ENCODE measurements around the gene UBASH3A.
A peak's percentile ranks its signal among the peaks of the same experiment; 100 is the strongest.

Gene UBASH3A

DNA sequence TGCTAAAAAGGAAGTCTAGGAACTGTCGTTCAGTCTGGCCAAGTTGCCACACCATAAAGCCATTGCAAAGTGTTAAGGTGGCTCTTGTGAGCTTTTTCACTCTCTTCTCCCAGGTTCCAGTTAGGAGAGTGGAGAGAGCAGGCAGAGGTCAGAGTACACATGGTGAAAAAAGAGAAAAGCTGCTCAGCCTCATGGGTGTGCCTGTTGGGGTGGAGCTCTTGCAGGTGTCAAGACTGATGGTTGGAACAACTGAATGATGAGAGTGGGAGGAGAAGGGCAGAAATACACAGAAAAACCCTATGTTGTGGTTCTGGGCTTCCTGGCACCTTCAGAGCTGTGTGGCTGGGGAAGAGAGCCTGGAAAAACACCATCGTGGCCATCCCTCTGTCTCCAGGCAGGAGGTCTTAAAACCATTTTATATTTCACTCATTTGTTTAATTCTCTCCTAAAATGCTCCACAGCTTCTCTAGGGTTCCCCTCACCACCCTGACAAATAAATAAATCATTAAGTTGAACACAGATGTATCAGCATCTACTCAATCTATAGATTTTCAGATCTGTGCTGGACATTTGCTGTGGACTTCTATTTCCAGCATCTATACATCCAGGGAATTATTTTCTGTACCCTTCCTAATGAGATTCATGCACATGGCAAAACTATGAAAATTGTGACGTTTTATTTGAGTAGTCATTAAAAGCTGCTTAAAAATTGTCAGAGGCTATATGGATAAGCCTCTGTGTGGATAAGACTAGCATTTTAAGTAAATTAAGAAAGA is 17.5 kb downstream of the UBASH3A start:
- peak overlapping the region; percentile 94 for H3K27ac Mint-ChIP-seq
- peaks cover 82% of the 10 kb centered on the region for H3K4me1 Mint-ChIP-seq (ENCODE audit: low read depth)
- H3K4me3 Mint-ChIP-seq, result peak overlapping the region; percentile 69
- peaks cover 16% of the 10 kb centered on the region for H3K9me3 Mint-ChIP-seq
- H3K27me3 Mint-ChIP-seq, result no peaks in the 10 kb centered on the region
- H3K36me3 Mint-ChIP-seq (ENCODE audit: low read depth), result peaks cover 89% of the 10 kb centered on the region

DNA sequence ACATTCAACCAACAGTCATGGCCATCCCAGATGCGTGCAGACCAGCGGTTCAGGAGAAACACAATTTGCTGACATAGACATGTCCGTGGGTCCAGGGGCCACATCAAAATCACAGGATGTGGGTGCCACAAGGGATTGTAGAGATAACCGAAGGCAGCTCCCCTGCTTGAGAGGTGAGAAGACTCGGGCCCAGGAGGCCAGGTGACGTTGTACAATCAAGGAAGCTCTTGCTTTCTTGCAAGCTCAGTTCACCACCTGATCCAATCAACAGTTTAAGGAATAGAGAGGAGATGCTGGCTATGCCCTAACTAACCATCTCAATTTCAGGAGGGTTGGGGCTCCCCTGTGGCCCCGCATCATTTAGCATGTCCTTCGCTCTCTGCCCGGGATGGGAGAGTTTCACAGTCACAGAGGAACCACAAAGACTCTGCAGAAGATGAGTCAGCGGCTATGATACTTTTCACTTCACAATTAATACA is 19.5 kb downstream of the UBASH3A start:
- peaks cover 93% of the 10 kb centered on the region for H3K4me1 Mint-ChIP-seq (ENCODE audit: low read depth)
- H3K27ac Mint-ChIP-seq, result peak overlapping the region; percentile 87
- H3K36me3 Mint-ChIP-seq (ENCODE audit: low read depth), result peaks cover 90% of the 10 kb centered on the region
- no peaks in the 10 kb centered on the region for H3K27me3 Mint-ChIP-seq
- peaks cover 12% of the 10 kb centered on the region for H3K9me3 Mint-ChIP-seq
- peak overlapping the region; percentile 73 for H3K4me3 Mint-ChIP-seq

- H3K36me3 Mint-ChIP-seq (ENCODE audit: low read depth), result peaks cover 89% of the 10 kb centered on the region
- no peaks in the 10 kb centered on the region for H3K27me3 Mint-ChIP-seq
- peak overlapping the region; percentile 73 for H3K4me3 Mint-ChIP-seq
- H3K9me3 Mint-ChIP-seq, result peaks cover 10% of the 10 kb centered on the region
- peaks cover 89% of the 10 kb centered on the region for H3K4me1 Mint-ChIP-seq (ENCODE audit: low read depth)
- H3K27ac Mint-ChIP-seq, result peak overlapping the region; percentile 87
These were observed 20.0 kb downstream of the UBASH3A start for GRCh38 chr21:42423685-42424084.

DNA sequence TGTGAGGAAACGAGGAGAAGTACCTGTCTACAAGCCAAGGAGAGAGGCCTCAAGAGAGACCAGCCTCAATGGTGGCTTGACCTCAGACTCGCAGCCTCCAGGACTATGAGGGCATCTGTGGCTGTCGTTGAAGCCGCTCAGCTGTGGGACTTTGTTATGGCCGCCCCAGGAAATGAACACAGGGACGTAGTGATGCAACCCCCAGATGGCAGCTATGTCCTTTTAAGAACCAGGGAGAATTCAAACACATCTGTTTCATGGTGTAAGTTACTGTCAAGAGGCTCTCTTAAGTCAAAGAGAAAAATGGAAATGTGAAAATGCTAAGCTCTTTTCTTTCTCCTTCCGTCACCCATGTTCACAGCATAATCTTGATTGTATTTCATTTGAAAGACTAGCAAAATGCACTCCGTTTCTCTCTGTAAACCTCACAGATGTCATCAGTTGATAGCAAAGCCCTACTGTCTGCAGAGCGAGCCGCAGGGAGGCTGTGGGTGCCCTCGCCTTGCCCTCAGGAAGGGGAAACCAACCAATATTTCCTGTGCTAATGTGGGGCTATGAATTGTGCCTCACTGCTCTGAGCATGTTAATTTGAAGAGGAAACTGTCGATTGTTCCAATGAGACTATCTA is 21.3 kb downstream of the UBASH3A start:
- H3K4me3 Mint-ChIP-seq, result peak overlapping the region; percentile 73
- peak overlapping the region; percentile 87 for H3K27ac Mint-ChIP-seq
- no peaks in the 10 kb centered on the region for H3K27me3 Mint-ChIP-seq
- peaks cover 82% of the 10 kb centered on the region for H3K36me3 Mint-ChIP-seq (ENCODE audit: low read depth)
- H3K9me3 Mint-ChIP-seq, result no peaks in the 10 kb centered on the region
- peaks cover 75% of the 10 kb centered on the region for H3K4me1 Mint-ChIP-seq (ENCODE audit: low read depth)

DNA sequence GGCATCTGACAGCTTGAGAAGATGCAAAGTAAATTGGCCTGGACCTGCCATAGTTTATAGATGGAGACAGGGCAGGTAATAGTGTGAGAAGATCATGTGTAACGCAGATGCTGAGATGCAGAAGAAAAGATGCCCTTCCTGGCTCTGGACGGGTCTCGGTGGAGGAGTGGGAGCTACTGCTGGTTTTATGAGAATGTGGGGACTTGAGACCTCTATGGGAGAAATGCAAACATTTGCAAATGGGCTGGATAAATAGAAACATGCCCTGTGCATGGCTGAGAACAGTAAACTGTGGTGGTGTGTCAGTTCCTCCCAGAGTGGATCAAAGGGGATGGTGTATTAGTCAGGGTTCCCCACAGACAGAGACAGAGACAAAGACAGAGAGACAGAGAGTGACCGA is 21.9 kb downstream of the UBASH3A start:
- Mint-ChIP-seq H3K4me3 (peak overlapping the region; percentile 73), H3K36me3 (ENCODE audit: low read depth) (peaks cover 76% of the 10 kb centered on the region), H3K27ac (peak overlapping the region; percentile 87), H3K27me3 (no peaks in the 10 kb centered on the region), H3K4me1 (ENCODE audit: low read depth) (peaks cover 70% of the 10 kb centered on the region), H3K9me3 (no peaks in the 10 kb centered on the region)

DNA sequence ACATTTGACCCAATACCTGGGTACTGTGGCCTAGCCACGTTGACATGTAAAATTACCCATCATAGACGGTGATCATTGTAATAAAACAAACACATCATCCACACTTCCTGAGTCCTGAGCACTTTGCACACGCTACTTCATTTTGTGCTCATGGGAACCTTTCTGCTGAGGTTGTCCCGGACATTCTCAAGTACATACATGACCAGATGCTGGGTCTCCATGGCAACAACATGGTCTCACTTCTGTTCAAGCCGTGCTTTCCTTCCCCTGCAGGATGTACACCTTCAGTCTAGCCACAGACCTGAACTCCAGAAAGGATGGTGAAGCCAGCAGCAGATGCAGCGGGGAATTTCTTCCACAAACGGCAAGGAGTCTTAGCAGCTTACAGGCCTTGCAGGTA is 22.7 kb downstream of the UBASH3A start:
- Mint-ChIP-seq H3K27ac (peak overlapping the region; percentile 87), H3K4me3 (peak overlapping the region; percentile 73), H3K9me3 (no peaks in the 10 kb centered on the region), H3K36me3 (ENCODE audit: low read depth) (peaks cover 74% of the 10 kb centered on the region), H3K27me3 (no peaks in the 10 kb centered on the region), H3K4me1 (ENCODE audit: low read depth) (peaks cover 64% of the 10 kb centered on the region)

DNA sequence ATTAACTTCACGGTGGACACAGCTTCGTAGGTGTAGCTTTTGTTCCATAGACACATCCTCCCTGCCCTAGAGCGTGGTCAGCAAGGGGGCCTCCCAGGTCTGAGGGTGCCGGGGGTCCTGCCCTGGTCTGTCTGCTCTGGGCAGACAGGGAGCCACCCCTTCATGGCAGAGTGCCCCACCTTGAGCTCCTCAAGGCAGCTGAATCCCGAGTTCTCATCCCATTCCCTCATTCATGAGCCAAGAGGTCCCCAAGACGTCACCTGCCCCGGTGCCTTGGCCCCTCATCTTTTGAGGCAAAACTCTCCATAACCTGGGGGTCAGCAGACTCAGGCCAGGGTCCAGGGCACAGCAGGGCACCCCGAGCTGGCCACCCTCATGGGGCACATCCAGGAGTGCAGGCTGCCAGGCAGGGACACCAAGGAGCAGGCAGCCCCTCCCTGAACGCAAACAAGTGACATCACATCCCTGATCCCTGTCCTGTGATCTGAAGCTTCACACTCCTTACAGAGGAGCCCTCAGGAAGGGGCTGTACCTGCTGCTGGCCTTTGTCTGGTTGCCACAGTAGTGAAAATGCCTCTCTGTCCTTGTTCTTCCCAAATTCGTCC is 23.3 kb downstream of the UBASH3A start:
- no peak overlapping the region for H3K4me3 Mint-ChIP-seq
- H3K4me1 Mint-ChIP-seq (ENCODE audit: low read depth), result peaks cover 59% of the 10 kb centered on the region
- H3K27ac Mint-ChIP-seq, result peak overlapping the region; percentile 61
- H3K27me3 Mint-ChIP-seq, result no peaks in the 10 kb centered on the region
- H3K9me3 Mint-ChIP-seq, result no peaks in the 10 kb centered on the region
- peaks cover 74% of the 10 kb centered on the region for H3K36me3 Mint-ChIP-seq (ENCODE audit: low read depth)

DNA sequence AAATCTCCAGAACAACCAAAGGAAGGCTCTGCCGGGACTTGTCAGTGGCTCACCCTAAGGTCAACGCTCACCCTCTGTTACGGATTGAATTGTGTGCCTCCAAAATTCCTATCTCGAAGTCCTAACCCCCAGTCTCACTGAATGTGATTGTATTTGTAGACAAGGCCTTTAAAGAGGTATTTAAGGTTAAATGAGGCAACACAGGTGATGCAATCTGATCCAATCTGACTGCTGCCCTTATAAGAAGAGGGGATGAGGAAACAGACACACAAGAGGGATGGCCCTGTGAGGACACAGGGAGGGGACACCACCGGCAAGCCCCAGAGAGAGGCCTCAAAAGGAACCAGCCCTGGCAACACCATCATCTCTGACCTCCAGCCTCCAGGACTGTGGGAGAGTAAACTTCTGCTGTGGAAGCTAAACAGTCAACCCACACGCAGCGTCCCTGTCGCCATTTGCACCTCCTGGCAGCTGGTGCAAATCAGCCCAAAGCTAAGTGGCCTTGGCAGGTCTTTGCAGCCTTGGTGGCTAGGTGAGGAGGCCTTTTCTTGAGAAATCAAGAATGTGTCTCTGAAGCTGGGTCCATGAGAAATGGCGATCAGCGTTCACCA is 24.2 kb downstream of the UBASH3A start:
- H3K27me3 Mint-ChIP-seq, result no peaks in the 10 kb centered on the region
- peaks cover 8% of the 10 kb centered on the region for H3K9me3 Mint-ChIP-seq
- peaks cover 58% of the 10 kb centered on the region for H3K4me1 Mint-ChIP-seq (ENCODE audit: low read depth)
- peaks cover 76% of the 10 kb centered on the region for H3K36me3 Mint-ChIP-seq (ENCODE audit: low read depth)
- H3K27ac Mint-ChIP-seq, result no peak overlapping the region
- H3K4me3 Mint-ChIP-seq, result no peak overlapping the region

DNA sequence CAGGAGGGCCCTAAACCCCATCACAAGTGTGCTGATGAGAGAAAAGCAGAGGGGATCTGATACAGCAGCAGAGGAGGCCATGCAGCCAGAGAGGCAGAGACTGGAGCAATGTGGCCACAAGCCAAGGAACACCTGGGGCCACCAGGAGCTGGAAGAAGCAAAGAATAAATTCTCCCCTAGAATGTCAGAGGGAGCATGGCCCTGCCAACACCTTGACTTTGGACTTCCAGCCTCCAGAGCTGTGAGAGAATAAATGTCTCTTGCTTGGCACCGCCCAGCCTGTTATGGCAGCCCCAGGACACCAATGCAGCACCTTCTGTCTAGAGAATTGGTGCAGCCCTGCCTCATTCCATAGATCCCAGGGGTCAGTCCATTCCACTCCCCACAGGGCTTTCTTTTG is 25.3 kb downstream of the UBASH3A start:
- Mint-ChIP-seq H3K4me3 (no peak overlapping the region), H3K36me3 (ENCODE audit: low read depth) (peaks cover 75% of the 10 kb centered on the region), H3K27me3 (no peaks in the 10 kb centered on the region), H3K9me3 (peaks cover 8% of the 10 kb centered on the region), H3K27ac (no peak overlapping the region), H3K4me1 (ENCODE audit: low read depth) (peaks cover 56% of the 10 kb centered on the region)

- peaks cover 11% of the 10 kb centered on the region for H3K9me3 Mint-ChIP-seq
- no peaks in the 10 kb centered on the region for H3K27me3 Mint-ChIP-seq
- no peak overlapping the region for H3K4me3 Mint-ChIP-seq
- H3K4me1 Mint-ChIP-seq (ENCODE audit: low read depth), result peaks cover 56% of the 10 kb centered on the region
- peaks cover 79% of the 10 kb centered on the region for H3K36me3 Mint-ChIP-seq (ENCODE audit: low read depth)
- no peak overlapping the region for H3K27ac Mint-ChIP-seq
These were observed 26.2 kb downstream of the UBASH3A start for GRCh38 chr21:42429856-42430255.

DNA sequence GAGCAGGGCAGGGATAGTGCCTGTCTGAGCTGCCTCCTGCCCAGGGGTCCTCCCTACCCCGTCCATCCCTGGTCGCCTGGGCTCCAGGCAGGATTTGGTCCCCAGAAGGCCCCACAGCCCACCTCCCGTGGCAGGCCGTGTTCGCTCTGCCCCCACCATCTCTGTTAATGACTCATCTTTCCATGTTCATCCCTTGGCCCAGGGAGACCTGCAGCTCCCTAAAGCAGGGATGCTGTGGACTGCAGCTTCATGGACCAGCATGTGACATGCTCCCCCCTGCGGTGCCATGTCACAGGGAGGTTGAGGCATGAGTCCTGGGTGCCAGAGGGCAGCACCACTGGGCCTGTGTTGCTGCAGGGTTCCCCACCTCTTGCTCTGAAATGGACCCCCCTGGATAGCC is 26.8 kb downstream of the UBASH3A start:
- Mint-ChIP-seq H3K9me3 (peaks cover 13% of the 10 kb centered on the region), H3K27ac (no peak overlapping the region), H3K4me3 (no peak overlapping the region), H3K4me1 (ENCODE audit: low read depth) (peaks cover 56% of the 10 kb centered on the region), H3K36me3 (ENCODE audit: low read depth) (peaks cover 79% of the 10 kb centered on the region), H3K27me3 (no peaks in the 10 kb centered on the region)

DNA sequence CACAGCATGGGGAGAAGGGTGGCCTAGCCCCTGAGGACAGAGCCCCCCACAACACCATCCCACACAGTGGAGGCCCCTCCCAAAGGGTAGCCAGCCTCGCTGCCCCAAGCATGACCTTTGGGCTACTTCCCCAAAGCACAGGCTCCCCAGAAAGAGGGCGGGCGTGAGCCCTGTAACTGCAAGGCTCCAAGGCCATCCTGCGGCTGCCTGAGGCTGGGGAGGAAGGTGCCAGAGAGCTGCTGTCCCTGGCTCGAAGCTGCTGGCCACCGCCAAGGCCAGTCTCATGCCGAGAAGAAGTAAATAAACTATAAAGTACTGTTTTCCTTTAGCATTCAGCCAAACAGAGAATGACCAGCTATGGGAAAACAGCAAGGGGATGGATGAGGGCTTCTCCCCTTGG is 27.5 kb downstream of the UBASH3A start:
- H3K36me3 Mint-ChIP-seq (ENCODE audit: low read depth), result peaks cover 79% of the 10 kb centered on the region
- no peak overlapping the region for H3K4me3 Mint-ChIP-seq
- no peaks in the 10 kb centered on the region for H3K27me3 Mint-ChIP-seq
- no peak overlapping the region for H3K27ac Mint-ChIP-seq
- H3K9me3 Mint-ChIP-seq, result peaks cover 13% of the 10 kb centered on the region
- H3K4me1 Mint-ChIP-seq (ENCODE audit: low read depth), result peaks cover 54% of the 10 kb centered on the region

DNA sequence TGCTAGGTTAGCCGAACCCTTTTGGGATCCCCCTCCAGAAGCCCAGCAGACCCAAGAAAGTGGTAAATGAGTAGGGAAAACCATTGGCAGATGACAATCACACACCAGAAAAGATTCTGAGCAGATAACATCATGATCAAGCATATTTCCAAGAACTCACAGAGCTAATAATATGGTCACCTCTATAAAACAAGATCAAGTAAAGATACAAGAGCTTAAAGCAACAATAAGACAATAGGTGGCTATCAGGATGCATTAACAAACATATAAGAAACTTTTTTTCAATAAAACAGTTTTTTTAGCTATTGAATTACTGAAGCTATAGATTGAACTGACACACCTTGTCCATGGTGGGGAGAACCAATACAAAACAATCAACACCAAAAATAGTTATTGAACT is 29.0 kb downstream of the UBASH3A start:
- Mint-ChIP-seq H3K27me3 (no peaks in the 10 kb centered on the region), H3K4me3 (no peak overlapping the region), H3K36me3 (ENCODE audit: low read depth) (peaks cover 79% of the 10 kb centered on the region), H3K27ac (peak overlapping the region; percentile 49), H3K4me1 (ENCODE audit: low read depth) (peaks cover 53% of the 10 kb centered on the region), H3K9me3 (peaks cover 13% of the 10 kb centered on the region)

DNA sequence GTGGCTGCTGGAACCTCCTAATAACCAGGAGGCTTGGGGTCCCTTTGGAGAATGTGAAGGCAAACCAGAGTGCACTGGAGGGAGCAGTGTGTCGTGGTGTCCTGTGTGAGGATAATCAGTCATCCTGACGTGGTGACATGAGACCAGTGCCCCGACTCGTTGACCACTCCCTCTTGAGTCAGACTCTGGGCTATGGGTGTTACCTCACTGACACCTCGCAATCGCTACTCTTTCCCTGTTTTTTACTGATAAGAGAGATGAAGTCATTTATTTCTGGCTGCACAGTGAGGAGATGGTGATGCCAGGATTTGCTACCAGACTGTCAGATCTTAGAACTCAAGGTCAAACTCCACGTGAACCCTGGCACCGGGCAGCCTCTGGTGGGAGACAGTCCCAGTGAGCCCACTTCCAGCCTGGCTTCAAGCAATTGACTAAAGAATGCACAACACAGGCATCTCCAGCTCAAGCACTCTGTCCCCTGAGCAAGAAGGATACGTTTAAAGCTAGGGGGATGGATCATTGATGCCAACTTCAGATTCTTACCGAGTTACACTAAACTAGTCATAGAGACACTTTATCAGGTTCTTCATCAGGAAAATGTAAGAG is 30.3 kb downstream of the UBASH3A start:
- Mint-ChIP-seq H3K36me3 (ENCODE audit: low read depth) (peaks cover 80% of the 10 kb centered on the region), H3K4me3 (no peak overlapping the region), H3K27ac (no peak overlapping the region), H3K9me3 (peaks cover 13% of the 10 kb centered on the region), H3K4me1 (ENCODE audit: low read depth) (peaks cover 65% of the 10 kb centered on the region), H3K27me3 (no peaks in the 10 kb centered on the region)
